Smooth muscle cell (in vitro differentiated cells): ENCODE results near the gene AKAP14. TPM values are rescaled to one million over a fixed set of nuclear protein-coding genes. Genes with fewer than 3 reads are reported as not detected.
"Not testable (repeated sequence)": the region's sequence is repeated elsewhere in the genome, so short reads cannot be mapped to it uniquely, and the experiment has no call there.

ENCODE experiments used
- DNase-seq: peaks from one replicate; lab custom pipeline; 2025; ENCODE audit not compliant: unreplicated experiment; lab: John Stamatoyannopoulos, UW
- H2AFZ ChIP-seq: fragments of 200-600 bp; sonication (generic); 2 replicates; pipeline ENCODE4 v1.6.0; 2016; ENCODE audit warnings: antibody characterized with exemption, low read depth, mild to moderate bottlenecking
- H3F3A ChIP-seq: fragments of 200-600 bp; sonication (generic); 2 replicates; pipeline ENCODE4 v1.6.0; 2017; ENCODE audit warnings: antibody characterized with exemption, low read depth
- H3K27ac ChIP-seq: fragments of 200-600 bp; sonication (generic); 2 replicates; pipeline ENCODE4 v1.5.1; 2016; ENCODE audit warnings: low read depth, mild to moderate bottlenecking
- H3K27me3 ChIP-seq: fragments of 200-600 bp; sonication (generic); 2 replicates; pipeline ENCODE4 v1.6.1; 2016; ENCODE audit warnings: low read depth, mild to moderate bottlenecking
- H3K36me3 ChIP-seq: fragments of 200-600 bp; sonication (generic); 2 replicates; pipeline ENCODE4 v1.5.1; 2016; ENCODE audit warnings: low read depth
- H3K4me1 ChIP-seq: fragments of 200-600 bp; sonication (generic); 2 replicates; pipeline ENCODE4 v1.5.1; 2016; ENCODE audit warnings: low read depth
- H3K4me2 ChIP-seq: fragments of 200-600 bp; sonication (generic); 2 replicates; pipeline ENCODE4 v1.6.0; 2016; ENCODE audit warnings: mild to moderate bottlenecking
- H3K4me3 ChIP-seq: fragments of 200-600 bp; sonication (generic); 2 replicates; pipeline ENCODE4 v1.5.1; 2016; ENCODE audit warnings: mild to moderate bottlenecking
- H3K79me2 ChIP-seq: fragments of 200-600 bp; sonication (generic); 2 replicates; pipeline ENCODE4 v1.6.0; 2016; ENCODE audit warnings: low read depth, mild to moderate bottlenecking
- H3K9ac ChIP-seq: fragments of 200-600 bp; sonication (generic); 2 replicates; pipeline ENCODE4 v1.6.0; 2016; ENCODE audit warnings: low read depth
- H3K9me3 ChIP-seq: fragments of 200-600 bp; sonication (generic); replicated peaks from 2 replicates; pipeline ENCODE4 v1.5.1; 2016; ENCODE audit warnings: low read depth
- H4K20me1 ChIP-seq: fragments of 200-600 bp; sonication (generic); 2 replicates; pipeline ENCODE4 v1.6.0; 2016; ENCODE audit warnings: low read depth
- CTCF ChIP-seq: fragments of 200-600 bp; sonication (generic); IDR thresholded peaks from 2 replicates; pipeline ENCODE4 v1.5.1; 2017; ENCODE audit warnings: borderline replicate concordance, mild to moderate bottlenecking, antibody characterized with exemption; ENCODE audit not compliant: insufficient read depth, poor library complexity, severe bottlenecking
- WGBS: methylation state at CpG from one replicate; pipeline ENCODE4 v1.1.7; 2016; ENCODE audit warnings: low lambda C conversion rate; 5-methylcytosine and 5-hydroxymethylcytosine counted together
- polyA plus RNA-seq: library from polyadenylated mRNA; unstranded; fragments of >200 nt; fragmentation: Nextera tagmentation; extraction: Ambion mirVana; gene quantifications from 2 replicates; pipeline ENCODE4 v1.2.1, GENCODE V29; 2016
- total RNA-seq: library from RNA; depleted of rRNA; stranded (reverse); fragments of >200 nt; gene quantifications from 2 replicates; pipeline ENCODE4 v1.2.3, GENCODE V29; 2014

Gene AKAP14
- total and polyA plus RNA-seq, 2 experiments from 2014 or later, result 0.40 TPM; not detected in 1

GRCh38 chrX:119900976-119901375, 5.3 kb downstream of the AKAP14 start:
- no peaks in the 10 kb centered on the region for H3K79me2 ChIP-seq
- no peaks in the 10 kb centered on the region for H3K36me3 ChIP-seq
- no peaks in the 10 kb centered on the region for H3F3A ChIP-seq
- no peak for TF ChIP-seq CTCF
- no peaks in the 10 kb centered on the region for H3K27me3 ChIP-seq
- H3K4me1 ChIP-seq, result no peaks in the 10 kb centered on the region
- no peak overlapping the region for H3K4me3 ChIP-seq
- H4K20me1 ChIP-seq, result no peaks in the 10 kb centered on the region
- H2AFZ ChIP-seq, result no peak overlapping the region
- DNase-seq, result no peak
- no peak overlapping the region for H3K9ac ChIP-seq
- H3K9me3 ChIP-seq, result no peaks in the 10 kb centered on the region
- no peak overlapping the region for H3K27ac ChIP-seq
- H3K4me2 ChIP-seq, result no peak overlapping the region
- WGBS, result 48% methylated on average over 1 of the region's 1 CpG

DNA sequence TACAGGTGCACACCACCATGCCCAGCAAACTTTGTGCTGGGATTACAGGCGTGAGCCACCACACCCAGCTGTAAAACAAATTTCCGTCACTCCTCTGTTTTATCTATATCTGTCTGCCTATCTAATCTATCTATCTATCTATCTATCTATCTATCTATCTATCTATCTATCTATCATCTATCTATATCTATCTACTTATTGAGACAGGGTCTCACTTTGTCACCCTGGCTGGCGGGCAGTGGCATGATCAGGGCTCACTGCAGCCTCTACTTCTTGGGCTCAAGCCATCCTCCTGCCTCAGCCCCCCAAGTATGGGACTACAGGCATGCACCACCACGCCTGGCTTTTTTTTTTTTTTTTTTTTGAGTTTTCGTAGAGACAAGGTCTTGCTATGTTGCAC, 20.6 kb downstream of the AKAP14 start:
- WGBS, result 92% methylated on average over 5 of the region's 5 CpGs

DNA sequence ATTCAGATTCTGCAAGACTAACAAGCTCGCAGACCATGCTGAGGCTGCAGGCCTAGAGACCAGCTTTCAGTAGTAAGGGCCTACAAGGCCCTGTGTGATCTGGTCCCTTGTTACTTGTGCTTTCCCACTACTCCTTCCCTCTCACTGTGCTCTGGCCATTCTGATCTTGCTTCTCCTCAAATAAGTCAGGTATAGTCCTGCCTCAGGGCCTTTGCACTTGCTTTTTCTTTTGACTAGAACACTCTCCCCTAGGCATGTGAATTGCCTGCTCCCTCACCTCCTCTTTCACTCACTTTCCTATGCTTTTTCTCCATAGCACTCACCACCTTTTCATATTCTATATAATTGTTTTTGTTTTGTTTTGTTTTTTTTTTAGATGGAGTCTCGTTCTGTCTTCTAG, 22.2 kb downstream of the AKAP14 start:
- no peak for DNase-seq
- no peak overlapping the region for H2AFZ ChIP-seq
- no peaks in the 10 kb centered on the region for H3K27me3 ChIP-seq
- no peak overlapping the region for H3K9ac ChIP-seq
- no peaks in the 10 kb centered on the region for H3K4me1 ChIP-seq
- H3K9me3 ChIP-seq, result no peaks in the 10 kb centered on the region
- H4K20me1 ChIP-seq, result no peaks in the 10 kb centered on the region
- no peak overlapping the region for H3K27ac ChIP-seq
- H3F3A ChIP-seq, result no peaks in the 10 kb centered on the region
- H3K4me2 ChIP-seq, result no peak overlapping the region
- TF ChIP-seq CTCF, result no peak
- H3K36me3 ChIP-seq, result no peaks in the 10 kb centered on the region
- no peaks in the 10 kb centered on the region for H3K79me2 ChIP-seq
- H3K4me3 ChIP-seq, result no peak overlapping the region
- WGBS, result 93% methylated on average over 2 of the region's 2 CpGs

More for the DNA sequence above, 20.6 kb downstream of the AKAP14 start:
- Histone ChIP-seq H3K79me2 (no peaks in the 10 kb centered on the region), H3K36me3 (no peaks in the 10 kb centered on the region), H3K4me3 (no peak overlapping the region), H3K4me1 (no peaks in the 10 kb centered on the region), H3K9ac (no peak overlapping the region), H3K27ac (no peak overlapping the region), H3K4me2 (no peak overlapping the region), H4K20me1 (no peaks in the 10 kb centered on the region), H2AFZ (no peak overlapping the region), H3F3A (no peaks in the 10 kb centered on the region), H3K27me3 (no peaks in the 10 kb centered on the region), H3K9me3 (no peaks in the 10 kb centered on the region)
- no peak for DNase-seq
- TF ChIP-seq CTCF, result no peak

DNA sequence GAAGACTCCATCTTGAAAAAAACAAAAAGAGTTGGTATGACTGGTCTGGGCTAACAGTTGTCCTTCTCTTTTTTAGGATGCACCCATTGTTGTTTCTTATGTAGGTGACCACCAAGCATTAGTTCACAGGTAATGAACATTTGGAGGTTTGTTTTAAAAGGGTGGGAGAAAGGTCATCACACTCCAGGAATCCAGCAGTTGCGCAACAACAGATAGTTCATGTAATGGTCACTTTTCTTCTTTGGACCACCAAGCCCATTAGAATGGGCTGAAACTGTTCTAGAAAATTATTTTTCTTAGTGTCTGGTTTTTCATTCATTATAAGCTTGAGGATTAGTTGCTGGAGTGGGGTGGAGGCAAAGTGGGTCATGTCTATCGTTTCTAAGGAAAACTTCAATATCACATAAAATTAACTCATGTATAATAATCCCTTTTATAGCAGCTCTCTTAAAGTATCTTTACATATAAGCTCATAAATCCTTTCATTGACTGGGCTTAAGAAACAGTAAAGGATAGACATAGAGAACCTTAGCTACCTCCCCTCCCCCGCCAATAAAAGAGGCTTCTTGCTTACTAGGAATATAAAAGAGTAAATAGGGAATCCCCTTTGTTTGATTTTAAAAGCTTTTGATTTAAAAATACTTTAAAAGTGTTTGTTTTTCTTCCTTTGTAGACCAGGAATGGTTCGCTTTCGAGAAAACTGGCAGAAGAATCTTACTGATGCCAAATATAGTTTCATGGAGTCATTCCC, 24.3 kb downstream of the AKAP14 start:
- no peaks in the 10 kb centered on the region for H3K4me1 ChIP-seq
- no peaks in the 10 kb centered on the region for H3F3A ChIP-seq
- H3K9ac ChIP-seq, result no peak overlapping the region
- no peak overlapping the region for H2AFZ ChIP-seq
- WGBS, result 80% methylated on average over 5 of the region's 5 CpGs
- H3K36me3 ChIP-seq, result no peaks in the 10 kb centered on the region
- H3K4me3 ChIP-seq, result no peak overlapping the region
- H3K27ac ChIP-seq, result no peak overlapping the region
- TF ChIP-seq CTCF, result no peak
- no peaks in the 10 kb centered on the region for H3K9me3 ChIP-seq
- H3K27me3 ChIP-seq, result no peaks in the 10 kb centered on the region
- H3K79me2 ChIP-seq, result no peaks in the 10 kb centered on the region
- H3K4me2 ChIP-seq, result no peak overlapping the region
- DNase-seq, result no peak
- no peaks in the 10 kb centered on the region for H4K20me1 ChIP-seq

DNA sequence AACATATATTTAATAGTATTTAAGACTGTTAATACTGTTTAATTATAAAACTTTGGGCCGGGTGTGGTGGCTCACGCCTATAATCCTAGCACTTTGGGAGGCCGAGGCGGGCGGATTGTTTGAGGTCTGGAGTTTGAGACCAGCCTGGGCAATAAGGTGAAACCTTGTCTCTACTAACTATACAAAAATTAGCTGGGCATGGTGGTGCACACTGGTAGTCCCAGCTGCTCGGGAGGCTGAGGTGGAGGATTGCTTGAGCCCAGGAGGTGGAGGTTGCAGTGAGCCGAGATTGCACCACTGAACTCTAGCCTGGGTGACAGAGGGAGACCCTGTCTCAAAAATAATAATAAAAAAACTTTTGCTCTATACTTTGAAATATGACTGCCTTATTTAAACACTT, 26.7 kb downstream of the AKAP14 start:
- H3K79me2 ChIP-seq, H3K9me3 ChIP-seq, H3K27me3 ChIP-seq, DNase-seq, H3F3A ChIP-seq, H3K9ac ChIP-seq, H3K4me2 ChIP-seq, H2AFZ ChIP-seq, H3K4me3 ChIP-seq, H4K20me1 ChIP-seq, H3K27ac ChIP-seq, H3K36me3 ChIP-seq, H3K4me1 ChIP-seq: not testable (repeated sequence)
- WGBS, result 92% methylated on average over 7 of the region's 7 CpGs
